H9 (cell line): ENCODE measurements around the gene CNN3. TPM values are rescaled to one million over a fixed set of nuclear protein-coding genes. Genes with fewer than 3 reads are reported as not detected.

Source experiments
- DNase-seq: peaks from one replicate; pipeline ENCODE4 v3.0.0-alpha.2; 2017
- H2AFZ ChIP-seq: one replicate; pipeline ENCODE4 v1.6.1; 2013; ENCODE audit warnings: mild to moderate bottlenecking, low read length, control low read depth, moderate library complexity
- H2AK5ac ChIP-seq: 2 replicates; pipeline ENCODE4 v1.6.1; 2013; ENCODE audit warnings: low read length, control low read depth, mixed read lengths; ENCODE audit not compliant: insufficient read length
- H2BK120ac ChIP-seq: one replicate; pipeline ENCODE4 v1.6.1; 2013; ENCODE audit warnings: low read depth, mild to moderate bottlenecking, low read length, control low read depth, inconsistent platforms; ENCODE audit not compliant: poor library complexity, severe bottlenecking
- H2BK12ac ChIP-seq: 2 replicates; pipeline ENCODE4 v1.6.1; 2013; ENCODE audit warnings: low read length, control low read depth, mixed read lengths, low read depth; ENCODE audit not compliant: insufficient read length
- H2BK15ac ChIP-seq: 2 replicates; pipeline ENCODE4 v1.6.1; 2013; ENCODE audit warnings: low read depth, low read length, control low read depth
- H2BK20ac ChIP-seq: one replicate; pipeline ENCODE4 v1.6.1; 2013; ENCODE audit warnings: low read depth, mild to moderate bottlenecking, low read length, control low read depth, inconsistent platforms; ENCODE audit not compliant: poor library complexity, severe bottlenecking
- H2BK5ac ChIP-seq: 2 replicates; pipeline ENCODE4 v1.6.1; 2013; ENCODE audit warnings: low read length, control low read depth, mixed read lengths; ENCODE audit not compliant: insufficient read length
- H3K14ac ChIP-seq: 2 replicates; pipeline ENCODE4 v1.6.1; 2013; ENCODE audit warnings: low read length, control low read depth; ENCODE audit not compliant: insufficient read depth
- H3K18ac ChIP-seq: 2 replicates; pipeline ENCODE4 v1.6.1; 2013; ENCODE audit warnings: low read depth, mild to moderate bottlenecking, mixed read lengths, low read length, control low read depth; ENCODE audit not compliant: insufficient read length
- H3K23ac ChIP-seq: 2 replicates; pipeline ENCODE4 v1.6.1; 2013; ENCODE audit warnings: low read length, control low read depth, mixed read lengths, low read depth; ENCODE audit not compliant: insufficient read length
- H3K23me2 ChIP-seq: 2 replicates; pipeline ENCODE4 v1.6.1; 2013; ENCODE audit warnings: low read depth, mild to moderate bottlenecking, mixed read lengths, low read length, control low read depth; ENCODE audit not compliant: insufficient read length, poor library complexity, severe bottlenecking
- H3K27ac ChIP-seq: 2 replicates; pipeline ENCODE4 v1.5.1; 2013; ENCODE audit warnings: low read length, control low read depth, mixed read lengths, low read depth; ENCODE audit not compliant: insufficient read length
- H3K27me3 ChIP-seq: 2 replicates; pipeline ENCODE4 v1.6.1; 2013; ENCODE audit warnings: low read length, control low read depth, inconsistent platforms; ENCODE audit not compliant: insufficient read depth
- H3K4ac ChIP-seq: 2 replicates; pipeline ENCODE4 v1.6.1; 2013; ENCODE audit warnings: low read depth, mild to moderate bottlenecking, control low read depth, inconsistent platforms, low read length, moderate library complexity
- H3K4me1 ChIP-seq: 2 replicates; pipeline ENCODE4 v1.6.1; 2013; ENCODE audit warnings: low read length, control low read depth, inconsistent platforms; ENCODE audit not compliant: insufficient read depth
- H3K4me2 ChIP-seq: 2 replicates; pipeline ENCODE4 v1.6.1; 2013; ENCODE audit warnings: low read length, control low read depth, mixed read lengths; ENCODE audit not compliant: insufficient read length, insufficient read depth
- H3K56ac ChIP-seq: 2 replicates; pipeline ENCODE4 v1.6.1; 2013; ENCODE audit warnings: low read depth, mild to moderate bottlenecking, mixed read lengths, low read length, control low read depth; ENCODE audit not compliant: insufficient read length
- H3K79me1 ChIP-seq: 2 replicates; pipeline ENCODE4 v1.6.1; 2013; ENCODE audit warnings: low read depth, mild to moderate bottlenecking, moderate library complexity, low read length, control low read depth, inconsistent platforms; ENCODE audit not compliant: insufficient read depth, poor library complexity, severe bottlenecking
- H3K79me2 ChIP-seq: 2 replicates; pipeline ENCODE4 v1.6.1; 2013; ENCODE audit warnings: low read length, control low read depth, inconsistent platforms; ENCODE audit not compliant: insufficient read depth
- H3K9ac ChIP-seq: 2 replicates; pipeline ENCODE4 v1.6.1; 2013; ENCODE audit warnings: low read length, control low read depth, mixed read lengths; ENCODE audit not compliant: insufficient read length; ENCODE audit errors: extremely low read depth
- H3K9me3 ChIP-seq: one replicate; pipeline ENCODE4 v1.6.1; 2013; ENCODE audit warnings: low read depth, low read length, inconsistent platforms; ENCODE audit not compliant: control insufficient read depth
- H3T11ph ChIP-seq: one replicate; pipeline ENCODE4 v1.6.1; 2013; ENCODE audit warnings: mild to moderate bottlenecking, low read length, control low read depth, inconsistent platforms
- H4K20me1 ChIP-seq: one replicate; pipeline ENCODE4 v1.6.1; 2013; ENCODE audit not compliant: control insufficient read depth, insufficient read length, insufficient read depth
- H4K5ac ChIP-seq: 2 replicates; pipeline ENCODE4 v1.6.1; 2013; ENCODE audit warnings: low read depth, mild to moderate bottlenecking, mixed read lengths, low read length, control low read depth; ENCODE audit not compliant: insufficient read length
- H4K8ac ChIP-seq: replicated peaks from 2 replicates; pipeline ENCODE4 v1.6.1; 2013; ENCODE audit warnings: low read length, control low read depth, mixed read lengths, low read depth; ENCODE audit not compliant: insufficient read length
- H4K91ac ChIP-seq: 2 replicates; pipeline ENCODE4 v1.6.1; 2013; ENCODE audit warnings: low read depth, mild to moderate bottlenecking, moderate library complexity, mixed read lengths, low read length, control low read depth; ENCODE audit not compliant: insufficient read length
- H3K27ac Mint-ChIP-seq, 3 experiments: 2 replicates in 2 of 3; 3 replicates in 1 of 3; pipeline ENCODE4 v1.8.0; 2020 to 2021; ENCODE audit warnings: mixed read lengths in 3 of 3, mild to moderate bottlenecking in 1 of 3, moderate library complexity in 1 of 3
- H3K27me3 Mint-ChIP-seq: 2 replicates; pipeline ENCODE4 v1.8.0; 2021; ENCODE audit warnings: low read depth, mild to moderate bottlenecking, moderate library complexity, mixed read lengths
- H3K36me3 Mint-ChIP-seq, 3 experiments: 2 replicates in 2 of 3; 3 replicates in 1 of 3; pipeline ENCODE4 v1.8.0; 2020 to 2021; ENCODE audit warnings: low read depth in 3 of 3, mixed read lengths in 3 of 3; ENCODE audit not compliant: insufficient read depth in 1 of 3
- H3K4me1 Mint-ChIP-seq, 2 experiments: 2 replicates each; pipeline ENCODE4 v1.8.0; 2020; ENCODE audit warnings: mixed read lengths in 2 of 2
- H3K4me3 Mint-ChIP-seq, 2 experiments: 2 replicates in 1 of 2; 3 replicates in 1 of 2; pipeline ENCODE4 v1.8.0; 2020 to 2021; ENCODE audit warnings: mild to moderate bottlenecking in 2 of 2, mixed read lengths in 2 of 2, moderate library complexity in 1 of 2
- H3K9me3 Mint-ChIP-seq, 2 experiments: 2 replicates in 1 of 2; 3 replicates in 1 of 2; pipeline ENCODE4 v1.8.0; 2020; ENCODE audit warnings: mild to moderate bottlenecking in 2 of 2, mixed read lengths in 2 of 2, moderate library complexity in 1 of 2
- CTCF ChIP-seq: fragments of 200-600 bp; sonication (generic); conservative IDR thresholded peaks from 3 replicates; pipeline ENCODE4 v1.8.0; 2021; ENCODE audit warnings: antibody characterized with exemption, mild to moderate bottlenecking
- WGBS: extraction: QIAGEN DNeasy Blood & Tissue Kit; methylation state at CpG from one replicate; pipeline ENCODE4 v1.1.7; 2013; ENCODE audit warnings: missing lambda C conversion rate, low lambda C conversion rate, mixed read lengths; ENCODE audit not compliant: insufficient read length; ENCODE audit errors: extremely low coverage; 5-methylcytosine and 5-hydroxymethylcytosine counted together
- total RNA-seq: library from RNA; stranded (reverse); gene quantifications from 2 replicates; pipeline ENCODE4 v1.2.1, GENCODE V29; 2021

The CNN3 gene
- total RNA-seq, 1 experiment from 2014 or later = 279 TPM

DNA sequence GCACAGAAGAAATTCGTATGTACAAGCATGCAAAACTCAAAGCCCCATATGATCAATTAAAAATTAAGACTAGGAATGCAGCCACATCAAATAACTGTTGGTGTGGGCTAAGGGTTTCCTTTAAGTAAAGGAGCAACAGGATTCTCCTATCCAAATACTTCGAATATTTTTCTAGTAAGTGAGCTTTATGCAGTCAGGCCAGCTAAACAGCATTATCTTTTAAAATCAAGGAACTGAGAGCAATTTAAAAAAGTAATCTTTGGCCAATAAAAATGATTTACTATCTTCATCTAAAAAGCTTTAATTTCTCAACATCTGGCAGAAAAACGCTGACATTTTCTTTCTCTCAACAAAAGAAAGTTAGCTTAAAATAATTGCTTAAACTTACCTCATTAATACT, 19.8 kb downstream of the CNN3 start:
- Mint-ChIP-seq H3K27me3 (no peaks in the 10 kb centered on the region), H3K4me3 (no peak overlapping the region), H3K4me1 (peaks cover 46 to 47% of the 10 kb centered on the region in 2 experiments), H3K9me3 (no peaks in the 10 kb centered on the region), H3K36me3 (peaks cover 30 to 50% (median 31%) of the 10 kb centered on the region in 3 experiments), H3K27ac (no peak overlapping the region)
- H2BK15ac ChIP-seq = no peak overlapping the region
- H2AK5ac ChIP-seq = no peak overlapping the region
- no peak overlapping the region for H3K4me2 ChIP-seq
- no peaks in the 10 kb centered on the region for H3K27me3 ChIP-seq
- no peak overlapping the region for H2AFZ ChIP-seq
- TF ChIP-seq CTCF = no peak
- no peak overlapping the region for H4K91ac ChIP-seq
- H3K56ac ChIP-seq = no peak overlapping the region
- H4K5ac ChIP-seq = no peak overlapping the region
- no peak overlapping the region for H3K4ac ChIP-seq
- H3K4me1 ChIP-seq = peaks cover 16% of the 10 kb centered on the region
- H3K27ac ChIP-seq = no peak overlapping the region
- no peak overlapping the region for H2BK120ac ChIP-seq
- H3K79me2 ChIP-seq = peaks cover 48% of the 10 kb centered on the region
- H4K20me1 ChIP-seq = no peaks in the 10 kb centered on the region
- no peak overlapping the region for H2BK20ac ChIP-seq
- no peak overlapping the region for H3K18ac ChIP-seq
- H2BK12ac ChIP-seq = no peak overlapping the region
- no peak overlapping the region for H4K8ac ChIP-seq
- H3K23ac ChIP-seq = no peak overlapping the region
- peaks cover 22% of the 10 kb centered on the region for H3K79me1 ChIP-seq
- no peak for DNase-seq
- WGBS = no CpG with 5 or more reads among the region's 3 CpGs
- H2BK5ac ChIP-seq = no peak overlapping the region
- no peak overlapping the region for H3K9ac ChIP-seq
- no peak overlapping the region for H3T11ph ChIP-seq
- no peak overlapping the region for H3K14ac ChIP-seq
- H3K9me3 ChIP-seq = no peaks in the 10 kb centered on the region
- no peaks in the 10 kb centered on the region for H3K23me2 ChIP-seq
